ENCODE results near the gene ARHGAP10. TPM values are rescaled to one million over a fixed set of nuclear protein-coding genes. Genes with fewer than 3 reads are reported as not detected.

The ARHGAP10 gene
- total RNA-seq, 1 donor from 2014 or later: 4.6 TPM

- peak; percentile 52 for DNase-seq (ENCODE audit: low spot score)
- H3K27ac Mint-ChIP-seq (ENCODE audit: unreplicated experiment): peak overlapping the region; percentile 26
- H3K9me3 Mint-ChIP-seq (ENCODE audit: unreplicated experiment): no peaks in the 10 kb centered on the region
- H3K4me3 Mint-ChIP-seq (ENCODE audit: unreplicated experiment): no peak overlapping the region
- no peaks in the 10 kb centered on the region for H3K27me3 Mint-ChIP-seq (ENCODE audit: unreplicated experiment)
- H3K4me1 Mint-ChIP-seq (ENCODE audit: unreplicated experiment): peaks cover 2% of the 10 kb centered on the region
- TF ChIP-seq, protein P1, sequence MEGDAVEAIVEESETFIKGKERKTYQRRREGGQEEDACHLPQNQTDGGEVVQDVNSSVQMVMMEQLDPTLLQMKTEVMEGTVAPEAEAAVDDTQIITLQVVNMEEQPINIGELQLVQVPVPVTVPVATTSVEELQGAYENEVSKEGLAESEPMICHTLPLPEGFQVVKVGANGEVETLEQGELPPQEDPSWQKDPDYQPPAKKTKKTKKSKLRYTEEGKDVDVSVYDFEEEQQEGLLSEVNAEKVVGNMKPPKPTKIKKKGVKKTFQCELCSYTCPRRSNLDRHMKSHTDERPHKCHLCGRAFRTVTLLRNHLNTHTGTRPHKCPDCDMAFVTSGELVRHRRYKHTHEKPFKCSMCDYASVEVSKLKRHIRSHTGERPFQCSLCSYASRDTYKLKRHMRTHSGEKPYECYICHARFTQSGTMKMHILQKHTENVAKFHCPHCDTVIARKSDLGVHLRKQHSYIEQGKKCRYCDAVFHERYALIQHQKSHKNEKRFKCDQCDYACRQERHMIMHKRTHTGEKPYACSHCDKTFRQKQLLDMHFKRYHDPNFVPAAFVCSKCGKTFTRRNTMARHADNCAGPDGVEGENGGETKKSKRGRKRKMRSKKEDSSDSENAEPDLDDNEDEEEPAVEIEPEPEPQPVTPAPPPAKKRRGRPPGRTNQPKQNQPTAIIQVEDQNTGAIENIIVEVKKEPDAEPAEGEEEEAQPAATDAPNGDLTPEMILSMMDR (IDR thresholded peaks at IDR 0.05; ENCODE audit: unreplicated experiment): peak; percentile 80
- no peaks in the 10 kb centered on the region for H3K36me3 Mint-ChIP-seq (ENCODE audit: low read depth, unreplicated experiment)
Measured at GRCh38 chr4:147984065-147984777, 252.3 kb downstream of the ARHGAP10 start.

- no peaks in the 10 kb centered on the region for H3K9me3 Mint-ChIP-seq (ENCODE audit: unreplicated experiment)
- H3K36me3 Mint-ChIP-seq (ENCODE audit: low read depth, unreplicated experiment): no peaks in the 10 kb centered on the region
- H3K4me3 Mint-ChIP-seq (ENCODE audit: unreplicated experiment): no peak overlapping the region
- H3K27me3 Mint-ChIP-seq (ENCODE audit: unreplicated experiment): no peaks in the 10 kb centered on the region
- H3K27ac Mint-ChIP-seq (ENCODE audit: unreplicated experiment): no peak overlapping the region
- DNase-seq (ENCODE audit: low spot score): no peak
- H3K4me1 Mint-ChIP-seq (ENCODE audit: unreplicated experiment): peaks cover 2% of the 10 kb centered on the region
- TF ChIP-seq, protein P1 (IDR thresholded peaks at IDR 0.05; ENCODE audit: unreplicated experiment): no peak
Measured at GRCh38 chr4:147984778-147985138, 252.9 kb downstream of the ARHGAP10 start.

DNA sequence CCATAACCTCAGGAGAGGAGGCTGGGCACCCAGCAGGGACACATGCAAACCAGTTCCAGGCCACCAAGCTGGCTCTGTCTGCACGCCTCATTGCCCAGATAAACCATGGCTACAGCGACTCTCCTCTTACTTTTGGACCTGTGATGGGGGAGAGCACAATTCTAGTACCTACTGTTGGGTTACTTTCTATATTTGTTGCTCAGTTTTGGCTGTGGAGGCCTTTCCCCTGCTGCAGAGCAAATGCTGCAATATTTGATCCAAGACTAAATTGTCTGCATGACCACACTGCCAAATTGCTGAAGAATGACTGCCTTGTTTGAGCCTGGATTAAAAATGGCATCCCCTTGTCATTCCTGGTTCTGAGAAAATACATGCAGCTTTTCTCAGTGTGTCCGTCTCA is 253.5 kb downstream of the ARHGAP10 start:
- H3K9me3 Mint-ChIP-seq (ENCODE audit: unreplicated experiment): no peaks in the 10 kb centered on the region
- H3K4me3 Mint-ChIP-seq (ENCODE audit: unreplicated experiment): no peak overlapping the region
- H3K36me3 Mint-ChIP-seq (ENCODE audit: low read depth, unreplicated experiment): no peaks in the 10 kb centered on the region
- H3K27ac Mint-ChIP-seq (ENCODE audit: unreplicated experiment): no peak overlapping the region
- no peaks in the 10 kb centered on the region for H3K27me3 Mint-ChIP-seq (ENCODE audit: unreplicated experiment)
- DNase-seq (ENCODE audit: low spot score): no peak
- H3K4me1 Mint-ChIP-seq (ENCODE audit: unreplicated experiment): peaks cover 2% of the 10 kb centered on the region
- TF ChIP-seq, protein P1 (IDR thresholded peaks at IDR 0.05; ENCODE audit: unreplicated experiment): no peak

DNA sequence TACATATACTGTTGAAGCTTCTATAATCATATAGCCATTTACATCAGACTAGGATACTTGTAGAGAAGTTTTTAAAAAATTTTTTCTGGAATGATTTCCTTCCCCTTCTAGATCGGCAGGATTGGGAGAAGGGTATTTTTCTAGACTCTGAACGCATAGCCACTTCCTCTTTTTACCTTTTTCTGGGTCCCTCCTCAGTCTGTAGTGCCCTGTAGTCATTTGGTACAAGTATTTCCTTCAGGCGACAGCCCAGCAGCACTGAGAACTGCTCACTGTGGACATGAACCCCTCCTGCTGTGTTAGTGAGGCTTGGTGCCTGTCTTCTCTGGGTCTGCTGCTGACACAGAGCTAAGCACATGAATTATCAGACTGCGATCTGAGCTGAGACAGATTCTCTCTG is 255.4 kb downstream of the ARHGAP10 start:
- no peak overlapping the region for H3K27ac Mint-ChIP-seq (ENCODE audit: unreplicated experiment)
- TF ChIP-seq, protein P1 (IDR thresholded peaks at IDR 0.05; ENCODE audit: unreplicated experiment): no peak
- no peaks in the 10 kb centered on the region for H3K27me3 Mint-ChIP-seq (ENCODE audit: unreplicated experiment)
- H3K36me3 Mint-ChIP-seq (ENCODE audit: low read depth, unreplicated experiment): no peaks in the 10 kb centered on the region
- no peak overlapping the region for H3K4me3 Mint-ChIP-seq (ENCODE audit: unreplicated experiment)
- no peak for DNase-seq (ENCODE audit: low spot score)
- H3K9me3 Mint-ChIP-seq (ENCODE audit: unreplicated experiment): no peaks in the 10 kb centered on the region
- H3K4me1 Mint-ChIP-seq (ENCODE audit: unreplicated experiment): peaks cover 2% of the 10 kb centered on the region

DNA sequence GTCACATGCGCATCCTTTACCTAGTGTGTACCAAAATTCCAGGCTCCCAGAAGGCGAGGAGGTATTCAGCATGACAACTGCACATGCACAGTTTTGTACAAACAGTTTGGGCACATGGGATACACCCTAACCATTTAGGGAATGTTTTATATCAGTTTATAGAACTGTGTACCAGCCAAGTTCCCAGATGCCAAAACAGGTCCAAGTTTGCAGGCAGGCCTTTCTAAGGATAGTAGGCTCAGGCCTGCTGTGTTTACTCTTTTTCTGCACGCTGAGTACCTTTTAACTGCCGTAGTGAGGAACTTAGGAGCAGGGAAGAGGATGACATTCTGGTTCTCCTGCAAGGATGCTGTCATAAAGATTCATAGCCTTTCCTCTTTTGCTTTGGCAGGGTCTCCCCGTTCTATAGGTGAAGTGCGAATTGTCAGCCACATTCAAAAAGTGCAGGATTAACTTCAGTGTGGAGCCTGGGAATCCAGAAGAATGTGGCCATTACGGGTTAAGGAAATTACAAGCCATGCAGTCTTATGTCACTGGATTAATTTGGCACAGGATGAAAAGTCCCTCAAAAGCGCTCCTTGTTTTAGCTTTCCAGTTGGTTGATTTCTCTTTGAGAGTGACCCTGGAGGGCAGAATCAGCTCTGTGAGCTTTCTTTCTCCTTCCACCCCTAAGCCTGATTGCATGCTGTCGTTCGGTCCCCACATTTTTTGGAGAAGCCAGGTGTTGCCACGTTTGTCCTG is 259.8 kb downstream of the ARHGAP10 start:
- no peaks in the 10 kb centered on the region for H3K4me1 Mint-ChIP-seq (ENCODE audit: unreplicated experiment)
- H3K36me3 Mint-ChIP-seq (ENCODE audit: low read depth, unreplicated experiment): no peaks in the 10 kb centered on the region
- DNase-seq (ENCODE audit: low spot score): no peak
- no peaks in the 10 kb centered on the region for H3K9me3 Mint-ChIP-seq (ENCODE audit: unreplicated experiment)
- H3K27me3 Mint-ChIP-seq (ENCODE audit: unreplicated experiment): no peaks in the 10 kb centered on the region
- TF ChIP-seq, protein P1 (IDR thresholded peaks at IDR 0.05; ENCODE audit: unreplicated experiment): no peak
- H3K27ac Mint-ChIP-seq (ENCODE audit: unreplicated experiment): no peak overlapping the region
- H3K4me3 Mint-ChIP-seq (ENCODE audit: unreplicated experiment): no peak overlapping the region

Data from endothelial cell (in vitro differentiated cells).